Osteocyte (in vitro differentiated cells): ENCODE data around the gene HLCS. TPM values are rescaled to one million over a fixed set of nuclear protein-coding genes. Genes with fewer than 3 reads are reported as not detected.
A peak's percentile ranks its signal among the peaks of the same experiment; 100 is the strongest.

Experiments
- DNase-seq: peaks from one replicate; pipeline ENCODE4 v3.0.0; 2021; ENCODE audit warnings: mixed read lengths; ENCODE audit not compliant: unreplicated experiment; ENCODE audit errors: extremely low spot score
- H3K27ac Mint-ChIP-seq: one replicate; pipeline ENCODE4 v1.8.0; 2021; ENCODE audit warnings: mild to moderate bottlenecking, mixed read lengths; ENCODE audit not compliant: unreplicated experiment
- H3K27me3 Mint-ChIP-seq: one replicate; pipeline ENCODE4 v1.8.0; 2021; ENCODE audit warnings: mixed read lengths; ENCODE audit not compliant: unreplicated experiment
- H3K36me3 Mint-ChIP-seq: one replicate; pipeline ENCODE4 v1.8.0; 2021; ENCODE audit warnings: mixed read lengths; ENCODE audit not compliant: unreplicated experiment
- H3K4me1 Mint-ChIP-seq: one replicate; pipeline ENCODE4 v1.8.0; 2021; ENCODE audit warnings: mixed read lengths; ENCODE audit not compliant: unreplicated experiment
- H3K4me3 Mint-ChIP-seq: one replicate; pipeline ENCODE4 v1.8.0; 2021; ENCODE audit warnings: mild to moderate bottlenecking, moderate library complexity, mixed read lengths; ENCODE audit not compliant: unreplicated experiment
- H3K9me3 Mint-ChIP-seq: one replicate; pipeline ENCODE4 v1.8.0; 2021; ENCODE audit warnings: mixed read lengths; ENCODE audit not compliant: unreplicated experiment
- total RNA-seq: library from RNA; stranded (reverse); gene quantifications from 2 replicates; pipeline ENCODE4 v1.2.1, GENCODE V29; 2021
- TF ChIP-seq, protein P1 (sequence below): fragments of 200-600 bp; sonication (generic); IDR thresholded peaks from 2 replicates; pipeline ENCODE4 v1.5.0; 2021; ENCODE audit warnings: antibody characterized with exemption, mild to moderate bottlenecking, moderate library complexity

Gene HLCS
- total RNA-seq, 1 donor from 2014 or later = 26.7 TPM

DNA sequence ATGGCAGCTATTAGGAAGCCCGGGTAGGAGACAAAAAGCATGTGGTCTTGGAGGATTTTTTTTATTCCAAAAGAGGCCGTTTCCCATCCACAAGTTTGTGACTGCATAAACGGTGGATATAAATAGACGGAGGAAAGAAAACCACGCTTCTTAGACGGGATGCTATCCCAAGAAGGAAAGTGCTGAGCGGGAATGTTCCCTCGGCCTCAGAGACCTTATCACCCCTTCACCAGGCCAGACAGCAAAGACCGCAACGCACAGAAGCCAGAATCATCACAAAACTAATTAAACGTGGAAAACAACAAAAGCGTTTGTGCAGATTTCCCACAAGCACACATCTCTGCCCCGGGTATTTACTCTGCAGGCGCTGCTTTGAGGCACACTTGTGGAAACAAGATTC, 43.2 kb downstream of the HLCS start:
- Mint-ChIP-seq H3K4me1 (peaks cover 16% of the 10 kb centered on the region), H3K4me3 (no peak overlapping the region), H3K36me3 (peaks cover 3% of the 10 kb centered on the region), H3K27me3 (no peaks in the 10 kb centered on the region), H3K27ac (no peak overlapping the region), H3K9me3 (no peaks in the 10 kb centered on the region)
- TF ChIP-seq, protein P1, sequence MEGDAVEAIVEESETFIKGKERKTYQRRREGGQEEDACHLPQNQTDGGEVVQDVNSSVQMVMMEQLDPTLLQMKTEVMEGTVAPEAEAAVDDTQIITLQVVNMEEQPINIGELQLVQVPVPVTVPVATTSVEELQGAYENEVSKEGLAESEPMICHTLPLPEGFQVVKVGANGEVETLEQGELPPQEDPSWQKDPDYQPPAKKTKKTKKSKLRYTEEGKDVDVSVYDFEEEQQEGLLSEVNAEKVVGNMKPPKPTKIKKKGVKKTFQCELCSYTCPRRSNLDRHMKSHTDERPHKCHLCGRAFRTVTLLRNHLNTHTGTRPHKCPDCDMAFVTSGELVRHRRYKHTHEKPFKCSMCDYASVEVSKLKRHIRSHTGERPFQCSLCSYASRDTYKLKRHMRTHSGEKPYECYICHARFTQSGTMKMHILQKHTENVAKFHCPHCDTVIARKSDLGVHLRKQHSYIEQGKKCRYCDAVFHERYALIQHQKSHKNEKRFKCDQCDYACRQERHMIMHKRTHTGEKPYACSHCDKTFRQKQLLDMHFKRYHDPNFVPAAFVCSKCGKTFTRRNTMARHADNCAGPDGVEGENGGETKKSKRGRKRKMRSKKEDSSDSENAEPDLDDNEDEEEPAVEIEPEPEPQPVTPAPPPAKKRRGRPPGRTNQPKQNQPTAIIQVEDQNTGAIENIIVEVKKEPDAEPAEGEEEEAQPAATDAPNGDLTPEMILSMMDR = no peak
- no peak for DNase-seq

DNA sequence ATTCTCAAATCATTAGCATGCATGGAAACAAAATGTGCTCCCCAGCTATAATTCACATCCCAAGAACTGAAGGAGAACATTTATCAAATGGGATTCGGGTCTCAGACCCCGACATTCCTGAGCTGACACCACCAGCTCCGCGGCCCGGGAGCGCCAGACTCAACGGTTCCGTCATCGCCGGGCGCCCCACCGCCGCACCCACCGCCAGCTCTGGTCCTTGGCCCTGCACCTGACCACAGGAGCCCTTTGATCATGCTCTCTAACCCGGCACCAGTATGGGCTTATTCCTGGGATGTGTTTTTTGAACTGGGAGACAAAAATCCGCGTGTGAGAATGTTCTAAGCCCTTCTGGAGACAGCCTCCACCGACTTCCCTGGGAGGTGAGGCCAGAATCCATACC, 43.6 kb downstream of the HLCS start:
- TF ChIP-seq, protein P1 = no peak
- H3K4me1 Mint-ChIP-seq = peaks cover 17% of the 10 kb centered on the region
- H3K27ac Mint-ChIP-seq = no peak overlapping the region
- no peaks in the 10 kb centered on the region for H3K27me3 Mint-ChIP-seq
- no peak for DNase-seq
- H3K36me3 Mint-ChIP-seq = peaks cover 3% of the 10 kb centered on the region
- H3K4me3 Mint-ChIP-seq = no peak overlapping the region
- no peaks in the 10 kb centered on the region for H3K9me3 Mint-ChIP-seq

- Mint-ChIP-seq H3K27ac (no peak overlapping the region), H3K27me3 (no peaks in the 10 kb centered on the region), H3K4me3 (no peak overlapping the region), H3K4me1 (peaks cover 21% of the 10 kb centered on the region), H3K36me3 (peaks cover 3% of the 10 kb centered on the region), H3K9me3 (no peaks in the 10 kb centered on the region)
- TF ChIP-seq, protein P1 = no peak
- no peak for DNase-seq
Observed at GRCh38 chr21:36918291-36918690, 48.2 kb downstream of the HLCS start.

GRCh38 chr21:36917471-36918158, 48.9 kb downstream of the HLCS start:
- Mint-ChIP-seq H3K9me3 (no peaks in the 10 kb centered on the region), H3K36me3 (peaks cover 3% of the 10 kb centered on the region), H3K4me3 (no peak overlapping the region), H3K4me1 (peaks cover 18% of the 10 kb centered on the region), H3K27ac (no peak overlapping the region), H3K27me3 (no peaks in the 10 kb centered on the region)
- TF ChIP-seq, protein P1 = peak; percentile 79
- DNase-seq = peak; percentile 80

GRCh38 chr21:36916718-36917117, 49.8 kb downstream of the HLCS start:
- peak; percentile 30 for DNase-seq
- peaks cover 22% of the 10 kb centered on the region for H3K4me1 Mint-ChIP-seq
- H3K9me3 Mint-ChIP-seq = no peaks in the 10 kb centered on the region
- TF ChIP-seq, protein P1 = no peak
- no peak overlapping the region for H3K4me3 Mint-ChIP-seq
- H3K27ac Mint-ChIP-seq = no peak overlapping the region
- H3K27me3 Mint-ChIP-seq = no peaks in the 10 kb centered on the region
- H3K36me3 Mint-ChIP-seq = peaks cover 3% of the 10 kb centered on the region
